ENCODE data around the gene MAP3K14.
A peak's percentile ranks its signal among the peaks of the same experiment; 100 is the strongest.

Gene MAP3K14

GRCh38 chr17:45221081-45222013 lies 95.5 kb downstream of the MAP3K14 start, which contains the start of gene FMNL1:
Gene FMNL1, plus strand, starts transcription at chr17:45221885. Its CDS starts 240 bp downstream, at chr17:45222125.
- DNase-seq = peak; percentile 42

DNA sequence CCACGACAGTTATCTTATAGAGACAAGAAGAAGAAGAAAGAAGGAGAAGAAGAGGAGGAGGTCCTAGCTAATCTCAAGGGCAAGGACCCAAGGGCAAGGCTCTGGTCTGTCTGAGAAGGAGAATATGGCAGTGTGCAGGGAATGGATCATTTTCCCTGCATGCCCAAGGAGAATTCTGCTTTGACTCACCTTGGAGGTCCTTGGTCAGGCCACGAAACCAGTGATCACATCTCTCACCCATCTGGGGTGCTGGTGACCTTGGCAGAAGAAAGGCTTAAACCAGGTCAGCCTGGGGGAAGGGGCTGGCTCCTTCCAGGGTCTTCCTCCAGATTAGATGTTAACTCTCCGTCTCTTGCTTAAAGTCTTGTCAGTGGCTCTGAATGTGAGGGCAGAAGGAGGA lies 96.7 kb downstream of the MAP3K14 start:
- DNase-seq = no peak

DNA sequence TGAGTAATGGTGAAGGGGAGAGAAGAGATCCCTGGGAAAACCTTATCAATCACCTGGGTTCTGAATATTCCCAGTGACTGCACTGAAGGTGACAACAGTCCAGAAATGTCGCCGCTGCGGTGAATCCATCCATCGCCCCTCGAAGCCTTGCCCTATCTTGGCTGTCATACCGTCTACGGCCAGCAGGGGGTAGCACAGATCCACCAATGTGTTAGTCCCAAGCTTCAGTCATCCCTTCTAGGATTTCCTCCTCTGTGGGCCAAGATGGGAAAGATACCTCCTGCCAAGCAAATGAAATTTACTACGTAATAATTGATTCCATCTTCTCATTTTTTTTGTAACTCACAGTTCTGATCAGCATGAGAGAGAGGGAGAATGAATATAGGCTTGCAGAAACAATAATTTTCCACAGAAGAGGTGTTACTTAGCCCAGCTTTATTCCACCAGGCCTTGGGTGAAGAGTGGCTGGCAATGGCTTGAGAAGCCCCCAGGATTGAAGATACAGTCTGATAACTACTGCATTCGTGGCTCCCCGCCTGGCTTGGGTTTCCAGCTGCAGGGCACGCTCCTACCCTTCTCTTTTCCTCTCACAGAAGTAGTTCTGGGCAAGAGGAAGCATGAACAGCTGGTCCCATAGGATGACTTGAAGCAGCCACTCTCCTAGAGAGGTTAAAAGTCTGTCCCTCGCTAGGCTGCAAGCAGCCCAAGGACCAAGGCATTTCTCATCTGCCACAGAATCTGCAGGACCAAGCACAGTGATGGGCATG lies 97.7 kb downstream of the MAP3K14 start:
- DNase-seq = peak; percentile 62
